Right atrium auricular region (tissue), 2 donors: ENCODE measurements around the gene SIT1. TPM values are rescaled to one million over a fixed set of nuclear protein-coding genes. Genes with fewer than 3 reads are reported as not detected.

Experiments used
- DNase-seq: peaks from one replicate; pipeline ENCODE4 v3.0.0-alpha.2; 2019; ENCODE audit warnings: low spot score
- H3K27ac ChIP-seq, 2 donors: fragments of 200-600 bp; sonication (generic); 1 replicate in 1 of 2; 2 replicates in 1 of 2; pipeline ENCODE4 v1.5.1; 2016 to 2019
- H3K27me3 ChIP-seq, 2 donors: fragments of 200-600 bp; sonication (generic); one replicate each; pipeline versions ENCODE4 v1.5.1 to v1.6.0; 2017 to 2019
- H3K36me3 ChIP-seq: fragments of 200-600 bp; sonication (generic); one replicate; pipeline ENCODE4 v1.5.1; 2016
- H3K4me1 ChIP-seq, 2 donors: fragments of 200-600 bp; sonication (generic); one replicate each; pipeline versions ENCODE4 v1.5.1 to v1.6.0; 2017 to 2019
- H3K4me3 ChIP-seq, 2 donors: fragments of 200-600 bp; sonication (generic); 1 replicate in 1 of 2; 2 replicates in 1 of 2; pipeline ENCODE4 v1.5.1; 2017 to 2019; ENCODE audit warnings: mild to moderate bottlenecking in 1 of 2, moderate library complexity in 1 of 2
- H3K9me3 ChIP-seq, 2 donors: fragments of 200-600 bp; sonication (generic); one replicate each; pipeline ENCODE4 v1.5.1; 2019
- total RNA-seq, 2 donors: library from RNA; depleted of rRNA; stranded (reverse); fragments of >200 nt; gene quantifications; one replicate each; pipeline ENCODE4 v1.1.0, GENCODE V29; 2016
- TF ChIP-seq, protein P1 (sequence below), 2 donors: fragments of 200-600 bp; sonication (generic); IDR thresholded peaks; one replicate each; pipeline ENCODE4 v1.5.1; 2019; ENCODE audit warnings: antibody characterized with exemption in 2 of 2

SIT1 gene
- total RNA-seq, 2 donors from 2014 or later = 0.55 TPM; not detected in 1

DNA sequence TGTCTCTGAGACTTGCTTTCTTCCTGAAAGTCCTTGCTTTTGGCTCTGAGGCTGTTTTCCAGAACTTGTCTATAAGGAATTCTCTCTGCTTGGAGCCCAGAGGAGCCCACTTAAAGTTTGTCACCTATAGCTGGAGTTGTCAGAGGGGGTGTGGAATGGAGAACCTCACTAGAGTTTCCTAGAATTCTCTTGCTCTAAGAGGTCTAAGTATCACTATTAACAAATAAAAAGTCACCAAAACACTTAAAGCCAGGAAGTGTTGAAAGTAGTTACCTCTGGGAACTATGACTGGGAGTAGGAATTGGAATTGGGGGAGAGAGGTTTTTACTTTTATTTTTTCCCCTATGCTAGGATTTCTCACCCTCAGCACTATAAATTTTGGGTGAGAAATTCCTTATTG is 15.0 kb downstream of the SIT1 start:
- TF ChIP-seq, protein P1, sequence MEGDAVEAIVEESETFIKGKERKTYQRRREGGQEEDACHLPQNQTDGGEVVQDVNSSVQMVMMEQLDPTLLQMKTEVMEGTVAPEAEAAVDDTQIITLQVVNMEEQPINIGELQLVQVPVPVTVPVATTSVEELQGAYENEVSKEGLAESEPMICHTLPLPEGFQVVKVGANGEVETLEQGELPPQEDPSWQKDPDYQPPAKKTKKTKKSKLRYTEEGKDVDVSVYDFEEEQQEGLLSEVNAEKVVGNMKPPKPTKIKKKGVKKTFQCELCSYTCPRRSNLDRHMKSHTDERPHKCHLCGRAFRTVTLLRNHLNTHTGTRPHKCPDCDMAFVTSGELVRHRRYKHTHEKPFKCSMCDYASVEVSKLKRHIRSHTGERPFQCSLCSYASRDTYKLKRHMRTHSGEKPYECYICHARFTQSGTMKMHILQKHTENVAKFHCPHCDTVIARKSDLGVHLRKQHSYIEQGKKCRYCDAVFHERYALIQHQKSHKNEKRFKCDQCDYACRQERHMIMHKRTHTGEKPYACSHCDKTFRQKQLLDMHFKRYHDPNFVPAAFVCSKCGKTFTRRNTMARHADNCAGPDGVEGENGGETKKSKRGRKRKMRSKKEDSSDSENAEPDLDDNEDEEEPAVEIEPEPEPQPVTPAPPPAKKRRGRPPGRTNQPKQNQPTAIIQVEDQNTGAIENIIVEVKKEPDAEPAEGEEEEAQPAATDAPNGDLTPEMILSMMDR (IDR thresholded peaks at IDR 0.05) = no peak
- Histone ChIP-seq H3K27ac (no peak overlapping the region), H3K36me3 (no peaks in the 10 kb centered on the region), H3K9me3 (no peaks in the 10 kb centered on the region), H3K4me1 (peaks cover 0 to 11% of the 10 kb centered on the region in 2 donors), H3K4me3 (no peak overlapping the region), H3K27me3 (no peaks in the 10 kb centered on the region)
- DNase-seq = no peak

- TF ChIP-seq, protein P1 (IDR thresholded peaks at IDR 0.05) = no peak
- H3K4me3 ChIP-seq = no peak overlapping the region
- H3K4me1 ChIP-seq = no peaks in the 10 kb centered on the region
- H3K27ac ChIP-seq = no peak overlapping the region
- H3K36me3 ChIP-seq = no peaks in the 10 kb centered on the region
- H3K9me3 ChIP-seq = no peaks in the 10 kb centered on the region
- no peaks in the 10 kb centered on the region for H3K27me3 ChIP-seq
- no peak for DNase-seq
Observed at GRCh38 chr9:35629597-35629996, 21.1 kb downstream of the SIT1 start.

GRCh38 chr9:35628389-35628991 is 22.2 kb downstream of the SIT1 start:
- no peaks in the 10 kb centered on the region for H3K4me1 ChIP-seq
- DNase-seq = no peak
- no peaks in the 10 kb centered on the region for H3K9me3 ChIP-seq
- H3K36me3 ChIP-seq = no peaks in the 10 kb centered on the region
- no peaks in the 10 kb centered on the region for H3K27me3 ChIP-seq
- TF ChIP-seq, protein P1 (IDR thresholded peaks at IDR 0.05) = no peak
- H3K27ac ChIP-seq = no peak overlapping the region
- no peak overlapping the region for H3K4me3 ChIP-seq

DNA sequence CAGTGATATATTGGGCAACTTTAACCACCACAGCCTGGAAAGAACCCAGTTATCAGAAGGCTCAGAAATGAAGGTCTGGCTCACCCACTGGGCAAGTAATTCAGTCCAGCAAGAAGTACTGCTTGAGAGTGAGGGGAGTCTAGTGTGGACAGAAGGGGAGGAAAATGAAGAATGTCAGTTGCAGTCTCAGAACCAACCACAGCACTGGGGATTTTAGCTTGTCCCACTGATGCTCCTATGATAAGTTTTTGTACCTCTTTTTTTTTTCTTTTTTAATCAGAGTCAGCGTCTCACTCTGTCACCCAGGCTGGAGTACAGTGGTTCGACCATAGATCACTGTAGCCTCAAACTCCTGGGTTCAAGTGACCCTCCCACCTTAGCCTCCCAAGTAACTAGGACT is 23.2 kb downstream of the SIT1 start:
- no peaks in the 10 kb centered on the region for H3K36me3 ChIP-seq
- H3K27me3 ChIP-seq = no peaks in the 10 kb centered on the region
- TF ChIP-seq, protein P1 (IDR thresholded peaks at IDR 0.05) = no peak
- DNase-seq = no peak
- H3K9me3 ChIP-seq = no peaks in the 10 kb centered on the region
- H3K27ac ChIP-seq = no peak overlapping the region
- H3K4me1 ChIP-seq = no peaks in the 10 kb centered on the region
- H3K4me3 ChIP-seq = no peak overlapping the region

- TF ChIP-seq, protein P1 (IDR thresholded peaks at IDR 0.05) = no peak
- H3K4me1 ChIP-seq = peaks cover 0 to 13% of the 10 kb centered on the region in 2 donors
- no peak for DNase-seq
- no peaks in the 10 kb centered on the region for H3K36me3 ChIP-seq
- H3K4me3 ChIP-seq = no peak overlapping the region
- H3K9me3 ChIP-seq = no peaks in the 10 kb centered on the region
- no peak overlapping the region for H3K27ac ChIP-seq
- no peaks in the 10 kb centered on the region for H3K27me3 ChIP-seq
Observed at GRCh38 chr9:35619800-35620158, 31.0 kb downstream of the SIT1 start.
